ENCODE measurements around the gene ZNF516.

ZNF516 gene

GRCh38 chr18:76322686-76323085 is 172.4 kb downstream of the ZNF516 start:
- no peak for TF ChIP-seq TAF1 (IDR thresholded peaks at IDR 0.05; ENCODE audit: low read depth)
- TF ChIP-seq FOXM1 (IDR thresholded peaks at IDR 0.05; ENCODE audit: borderline replicate concordance, low read depth): no peak
- TF ChIP-seq EGR1 (IDR thresholded peaks at IDR 0.05): no peak
- no peak for TF ChIP-seq ZBTB7A (IDR thresholded peaks at IDR 0.05; ENCODE audit: low read depth)
- TF ChIP-seq RAD21 (IDR thresholded peaks at IDR 0.05; ENCODE audit: low read depth): no peak
- no peak for TF ChIP-seq TEAD4 (IDR thresholded peaks at IDR 0.05)
- no peak for TF ChIP-seq TCF12 (IDR thresholded peaks at IDR 0.05; ENCODE audit: low read depth)
- TF ChIP-seq YY1 (IDR thresholded peaks at IDR 0.05; ENCODE audit: low read depth): no peak
- TF ChIP-seq CREB1 (IDR thresholded peaks at IDR 0.05; ENCODE audit: low read depth): no peak
- no peak for TF ChIP-seq EP300 (IDR thresholded peaks at IDR 0.05; ENCODE audit: borderline replicate concordance)
- no peak for TF ChIP-seq CEBPB (IDR thresholded peaks at IDR 0.05)
- no peak for TF ChIP-seq NFIC (IDR thresholded peaks at IDR 0.05)
- TF ChIP-seq, protein P1, sequence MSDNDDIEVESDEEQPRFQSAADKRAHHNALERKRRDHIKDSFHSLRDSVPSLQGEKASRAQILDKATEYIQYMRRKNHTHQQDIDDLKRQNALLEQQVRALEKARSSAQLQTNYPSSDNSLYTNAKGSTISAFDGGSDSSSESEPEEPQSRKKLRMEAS (IDR thresholded peaks at IDR 0.05): no peak
- TF ChIP-seq, protein P2, sequence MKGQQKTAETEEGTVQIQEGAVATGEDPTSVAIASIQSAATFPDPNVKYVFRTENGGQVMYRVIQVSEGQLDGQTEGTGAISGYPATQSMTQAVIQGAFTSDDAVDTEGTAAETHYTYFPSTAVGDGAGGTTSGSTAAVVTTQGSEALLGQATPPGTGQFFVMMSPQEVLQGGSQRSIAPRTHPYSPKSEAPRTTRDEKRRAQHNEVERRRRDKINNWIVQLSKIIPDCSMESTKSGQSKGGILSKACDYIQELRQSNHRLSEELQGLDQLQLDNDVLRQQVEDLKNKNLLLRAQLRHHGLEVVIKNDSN (IDR thresholded peaks at IDR 0.05): no peak
- TF ChIP-seq, protein P3, sequence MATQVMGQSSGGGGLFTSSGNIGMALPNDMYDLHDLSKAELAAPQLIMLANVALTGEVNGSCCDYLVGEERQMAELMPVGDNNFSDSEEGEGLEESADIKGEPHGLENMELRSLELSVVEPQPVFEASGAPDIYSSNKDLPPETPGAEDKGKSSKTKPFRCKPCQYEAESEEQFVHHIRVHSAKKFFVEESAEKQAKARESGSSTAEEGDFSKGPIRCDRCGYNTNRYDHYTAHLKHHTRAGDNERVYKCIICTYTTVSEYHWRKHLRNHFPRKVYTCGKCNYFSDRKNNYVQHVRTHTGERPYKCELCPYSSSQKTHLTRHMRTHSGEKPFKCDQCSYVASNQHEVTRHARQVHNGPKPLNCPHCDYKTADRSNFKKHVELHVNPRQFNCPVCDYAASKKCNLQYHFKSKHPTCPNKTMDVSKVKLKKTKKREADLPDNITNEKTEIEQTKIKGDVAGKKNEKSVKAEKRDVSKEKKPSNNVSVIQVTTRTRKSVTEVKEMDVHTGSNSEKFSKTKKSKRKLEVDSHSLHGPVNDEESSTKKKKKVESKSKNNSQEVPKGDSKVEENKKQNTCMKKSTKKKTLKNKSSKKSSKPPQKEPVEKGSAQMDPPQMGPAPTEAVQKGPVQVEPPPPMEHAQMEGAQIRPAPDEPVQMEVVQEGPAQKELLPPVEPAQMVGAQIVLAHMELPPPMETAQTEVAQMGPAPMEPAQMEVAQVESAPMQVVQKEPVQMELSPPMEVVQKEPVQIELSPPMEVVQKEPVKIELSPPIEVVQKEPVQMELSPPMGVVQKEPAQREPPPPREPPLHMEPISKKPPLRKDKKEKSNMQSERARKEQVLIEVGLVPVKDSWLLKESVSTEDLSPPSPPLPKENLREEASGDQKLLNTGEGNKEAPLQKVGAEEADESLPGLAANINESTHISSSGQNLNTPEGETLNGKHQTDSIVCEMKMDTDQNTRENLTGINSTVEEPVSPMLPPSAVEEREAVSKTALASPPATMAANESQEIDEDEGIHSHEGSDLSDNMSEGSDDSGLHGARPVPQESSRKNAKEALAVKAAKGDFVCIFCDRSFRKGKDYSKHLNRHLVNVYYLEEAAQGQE (IDR thresholded peaks at IDR 0.05; ENCODE audit: low read depth): no peak

DNA sequence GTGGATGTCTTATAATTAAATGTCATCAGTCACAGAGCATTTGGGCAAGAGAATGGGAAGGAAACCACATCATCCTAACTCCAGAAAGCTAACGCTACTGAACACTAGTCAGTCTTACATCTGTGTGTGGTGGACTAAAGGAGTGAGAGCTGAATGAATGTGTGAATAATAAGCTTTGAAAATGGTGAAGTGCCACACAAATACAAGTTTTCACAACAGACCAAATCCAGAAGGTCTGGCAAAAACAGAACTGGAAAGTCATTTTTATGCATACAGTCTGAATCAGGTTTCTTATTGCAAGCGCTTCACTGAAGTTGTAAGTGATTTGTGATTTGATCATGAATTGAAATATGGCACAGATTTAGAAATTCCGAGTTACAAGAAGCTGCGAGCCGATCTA is 175.7 kb downstream of the ZNF516 start:
- TF ChIP-seq TEAD4 (IDR thresholded peaks at IDR 0.05) (no peak), RAD21 (IDR thresholded peaks at IDR 0.05; ENCODE audit: low read depth) (no peak), FOXM1 (IDR thresholded peaks at IDR 0.05; ENCODE audit: borderline replicate concordance, low read depth) (no peak), TCF12 (IDR thresholded peaks at IDR 0.05; ENCODE audit: low read depth) (no peak)

DNA sequence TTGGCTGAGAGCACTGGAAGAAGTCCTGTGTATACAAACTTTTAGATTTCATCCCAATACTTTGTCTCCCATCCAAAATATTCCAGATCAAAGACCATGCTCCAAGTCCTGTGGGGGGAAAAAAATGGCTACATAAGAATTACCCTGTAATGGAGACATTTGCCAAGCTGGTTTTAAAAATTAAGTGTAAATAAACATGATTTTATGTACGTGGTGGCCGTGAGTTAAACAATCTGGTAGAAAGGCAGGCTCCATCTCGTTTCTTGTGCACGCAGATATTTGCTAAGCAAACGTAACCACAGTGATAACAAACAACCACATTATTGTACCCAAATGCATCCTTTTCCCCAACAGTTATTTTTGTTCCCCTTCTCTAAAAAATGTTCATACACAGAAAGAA is 176.4 kb downstream of the ZNF516 start:
- TF ChIP-seq EGR1 (IDR thresholded peaks at IDR 0.05): no peak
- no peak for TF ChIP-seq TEAD4 (IDR thresholded peaks at IDR 0.05)
- TF ChIP-seq TAF1 (IDR thresholded peaks at IDR 0.05; ENCODE audit: low read depth): no peak
- TF ChIP-seq, protein P2 (IDR thresholded peaks at IDR 0.05): no peak

DNA sequence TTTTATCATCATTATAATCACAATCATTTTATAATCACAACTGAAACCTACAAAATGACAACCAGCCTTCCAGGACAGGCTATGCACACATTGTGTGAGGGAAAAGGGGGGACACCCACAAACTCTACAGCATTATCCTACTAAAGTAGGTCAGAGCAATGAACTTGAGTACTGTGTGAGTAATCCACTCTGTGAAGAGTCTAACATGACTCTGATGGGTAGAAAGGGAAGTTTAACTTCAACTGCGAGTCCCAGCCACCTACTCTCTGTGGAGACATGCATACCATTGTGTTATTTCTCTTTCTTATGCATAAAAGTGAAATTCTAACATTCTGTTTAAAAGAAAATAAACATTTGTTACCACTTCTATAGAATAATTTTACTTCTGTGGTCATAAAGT is 177.9 kb downstream of the ZNF516 start:
- no peak for TF ChIP-seq YY1 (IDR thresholded peaks at IDR 0.05; ENCODE audit: low read depth)
- TF ChIP-seq TEAD4 (IDR thresholded peaks at IDR 0.05): no peak
- TF ChIP-seq TAF1 (IDR thresholded peaks at IDR 0.05; ENCODE audit: low read depth): no peak
- TF ChIP-seq FOXM1 (IDR thresholded peaks at IDR 0.05; ENCODE audit: borderline replicate concordance, low read depth): no peak
- TF ChIP-seq EP300 (IDR thresholded peaks at IDR 0.05; ENCODE audit: borderline replicate concordance): no peak
- TF ChIP-seq CREB1 (IDR thresholded peaks at IDR 0.05; ENCODE audit: low read depth): no peak
- TF ChIP-seq, protein P3 (IDR thresholded peaks at IDR 0.05; ENCODE audit: low read depth): no peak
- TF ChIP-seq RAD21 (IDR thresholded peaks at IDR 0.05; ENCODE audit: low read depth): no peak
- TF ChIP-seq TCF12 (IDR thresholded peaks at IDR 0.05; ENCODE audit: low read depth): no peak
- no peak for TF ChIP-seq NFIC (IDR thresholded peaks at IDR 0.05)
- TF ChIP-seq, protein P2 (IDR thresholded peaks at IDR 0.05): no peak
- no peak for TF ChIP-seq ZBTB7A (IDR thresholded peaks at IDR 0.05; ENCODE audit: low read depth)
- TF ChIP-seq EGR1 (IDR thresholded peaks at IDR 0.05): no peak
- TF ChIP-seq, protein P1 (IDR thresholded peaks at IDR 0.05): no peak
- TF ChIP-seq CEBPB (IDR thresholded peaks at IDR 0.05): no peak

DNA sequence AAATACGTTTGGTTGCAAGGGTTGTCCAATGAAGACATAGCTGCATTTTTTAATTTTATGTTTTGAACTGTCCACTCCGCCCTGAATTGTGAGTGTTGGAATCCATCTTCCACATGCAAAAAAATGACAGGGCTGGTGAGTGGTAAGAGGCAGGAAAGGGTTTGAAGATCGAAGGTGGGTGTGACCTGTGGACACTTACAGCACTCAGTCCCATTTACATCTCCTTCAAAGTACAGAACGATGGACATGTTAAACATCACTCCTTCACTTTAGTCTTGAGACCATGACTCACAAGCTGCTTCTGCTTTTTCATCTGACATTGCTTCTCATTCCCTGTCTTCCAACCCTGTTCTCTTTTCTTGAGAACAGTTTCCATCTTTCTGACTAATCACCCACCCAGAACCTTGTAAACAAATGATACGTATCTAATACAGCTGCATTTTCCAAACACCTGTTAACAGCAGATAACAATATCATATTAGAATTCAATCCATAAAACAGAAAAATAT is 179.3 kb downstream of the ZNF516 start:
- TF ChIP-seq, protein P2 (IDR thresholded peaks at IDR 0.05): no peak
- TF ChIP-seq TAF1 (IDR thresholded peaks at IDR 0.05; ENCODE audit: low read depth) (no peak), ZBTB7A (IDR thresholded peaks at IDR 0.05; ENCODE audit: low read depth) (no peak), CREB1 (IDR thresholded peaks at IDR 0.05; ENCODE audit: low read depth) (no peak), EGR1 (IDR thresholded peaks at IDR 0.05) (no peak), CEBPB (IDR thresholded peaks at IDR 0.05) (no peak), RAD21 (IDR thresholded peaks at IDR 0.05; ENCODE audit: low read depth) (no peak), TEAD4 (IDR thresholded peaks at IDR 0.05) (no peak), YY1 (IDR thresholded peaks at IDR 0.05; ENCODE audit: low read depth) (no peak), TCF12 (IDR thresholded peaks at IDR 0.05; ENCODE audit: low read depth) (no peak), NFIC (IDR thresholded peaks at IDR 0.05) (no peak), EP300 (IDR thresholded peaks at IDR 0.05; ENCODE audit: borderline replicate concordance) (no peak), FOXM1 (IDR thresholded peaks at IDR 0.05; ENCODE audit: borderline replicate concordance, low read depth) (no peak)
- TF ChIP-seq, protein P3 (IDR thresholded peaks at IDR 0.05; ENCODE audit: low read depth): no peak
- TF ChIP-seq, protein P1 (IDR thresholded peaks at IDR 0.05): no peak
